ENCODE data around the gene AOX1.

The AOX1 gene

GRCh38 chr2:200668478-200668877, 82.7 kb downstream of the AOX1 start:
- no peaks in the 10 kb centered on the region for H3K27me3 ChIP-seq
- TF ChIP-seq CTCF (IDR thresholded peaks at IDR 0.05) = no peak
- H3K9me3 ChIP-seq = no peaks in the 10 kb centered on the region
- no peak overlapping the region for H3K4me3 ChIP-seq (ENCODE audit: low read depth in 1 of 2, low read length in 1 of 2)
- no peak overlapping the region for H3K27ac ChIP-seq
- no peaks in the 10 kb centered on the region for H3K36me3 ChIP-seq
- no peaks in the 10 kb centered on the region for H3K4me1 ChIP-seq (ENCODE audit: control insufficient read depth in 1 of 2, insufficient read depth in 1 of 2, low read depth in 1 of 2, low read length in 1 of 2)

GRCh38 chr2:200669308-200669707, 83.5 kb downstream of the AOX1 start:
- no peak for TF ChIP-seq CTCF (IDR thresholded peaks at IDR 0.05)

GRCh38 chr2:200670313-200670712, 84.5 kb downstream of the AOX1 start:
- Histone ChIP-seq H3K27me3 (no peaks in the 10 kb centered on the region), H3K4me1 (ENCODE audit: control insufficient read depth in 1 of 2, insufficient read depth in 1 of 2, low read depth in 1 of 2, low read length in 1 of 2) (no peaks in the 10 kb centered on the region), H3K4me3 (ENCODE audit: low read depth in 1 of 2, low read length in 1 of 2) (no peak overlapping the region), H3K9me3 (no peaks in the 10 kb centered on the region), H3K27ac (no peak overlapping the region), H3K36me3 (no peaks in the 10 kb centered on the region)
- TF ChIP-seq CTCF (IDR thresholded peaks at IDR 0.05) = no peak

More at GRCh38 chr2:200669308-200669707, 83.5 kb downstream of the AOX1 start:
- Histone ChIP-seq H3K27ac (no peak overlapping the region), H3K9me3 (no peaks in the 10 kb centered on the region), H3K27me3 (no peaks in the 10 kb centered on the region), H3K4me1 (ENCODE audit: control insufficient read depth in 1 of 2, insufficient read depth in 1 of 2, low read depth in 1 of 2, low read length in 1 of 2) (no peaks in the 10 kb centered on the region), H3K36me3 (no peaks in the 10 kb centered on the region), H3K4me3 (ENCODE audit: low read depth in 1 of 2, low read length in 1 of 2) (no peak overlapping the region)

- no peak for TF ChIP-seq CTCF (IDR thresholded peaks at IDR 0.05)
- Histone ChIP-seq H3K4me1 (ENCODE audit: control insufficient read depth in 1 of 2, insufficient read depth in 1 of 2, low read depth in 1 of 2, low read length in 1 of 2) (no peaks in the 10 kb centered on the region), H3K4me3 (ENCODE audit: low read depth in 1 of 2, low read length in 1 of 2) (no peak overlapping the region), H3K9me3 (no peaks in the 10 kb centered on the region), H3K36me3 (no peaks in the 10 kb centered on the region), H3K27ac (no peak overlapping the region), H3K27me3 (no peaks in the 10 kb centered on the region)
Measured at GRCh38 chr2:200670751-200671150, 84.9 kb downstream of the AOX1 start.

GRCh38 chr2:200673191-200673590, 87.4 kb downstream of the AOX1 start:
- no peak for TF ChIP-seq CTCF (IDR thresholded peaks at IDR 0.05)
- no peaks in the 10 kb centered on the region for H3K4me1 ChIP-seq (ENCODE audit: control insufficient read depth in 1 of 2, insufficient read depth in 1 of 2, low read depth in 1 of 2, low read length in 1 of 2)
- no peaks in the 10 kb centered on the region for H3K27me3 ChIP-seq
- no peaks in the 10 kb centered on the region for H3K9me3 ChIP-seq
- H3K27ac ChIP-seq = no peak overlapping the region
- no peaks in the 10 kb centered on the region for H3K36me3 ChIP-seq
- no peak overlapping the region for H3K4me3 ChIP-seq (ENCODE audit: low read depth in 1 of 2, low read length in 1 of 2)

GRCh38 chr2:200674837-200675236, 89.0 kb downstream of the AOX1 start:
- H3K4me1 ChIP-seq (ENCODE audit: control insufficient read depth in 1 of 2, insufficient read depth in 1 of 2, low read depth in 1 of 2, low read length in 1 of 2) = no peaks in the 10 kb centered on the region
- no peaks in the 10 kb centered on the region for H3K36me3 ChIP-seq
- no peak overlapping the region for H3K27ac ChIP-seq
- TF ChIP-seq CTCF (IDR thresholded peaks at IDR 0.05) = no peak
- no peaks in the 10 kb centered on the region for H3K27me3 ChIP-seq
- H3K9me3 ChIP-seq = no peaks in the 10 kb centered on the region
- no peak overlapping the region for H3K4me3 ChIP-seq (ENCODE audit: low read depth in 1 of 2, low read length in 1 of 2)
